Heart right ventricle (tissue), 16 donors: Measurements from ENCODE around the gene COG2. TPM values are rescaled to one million over a fixed set of nuclear protein-coding genes. Genes with fewer than 3 reads are reported as not detected.
A peak's percentile ranks its signal among the peaks of the same experiment; 100 is the strongest.
"Not testable (repeated sequence)": the region's sequence is repeated elsewhere in the genome, so short reads cannot be mapped to it uniquely, and the experiment has no call there.

Experiments
- ATAC-seq, 8 donors: fragments of 200-7000 bp; cut with Tn5 transposase; one replicate each; pipeline ENCODE4 v1.9.1; 2020; ENCODE audit warnings: mild to moderate bottlenecking in 8 of 8, moderate library complexity in 8 of 8, moderate number of reproducible peaks in 1 of 8
- DNase-seq, 2 donors: peaks; one replicate each; pipeline ENCODE4 v3.0.0-alpha.2; 2020
- H3K27ac ChIP-seq, 10 donors: fragments of 200-600 bp; sonication (generic) in 2 of 10; one replicate each; pipeline versions ENCODE4 v1.5.0 to v1.8.0; 2020 to 2022; ENCODE audit warnings: mild to moderate bottlenecking in 3 of 10
- H3K27me3 ChIP-seq, 7 donors: fragments of 200-600 bp; one replicate each; pipeline ENCODE4 v1.8.0; 2021 to 2022; ENCODE audit warnings: mild to moderate bottlenecking in 2 of 7
- H3K36me3 ChIP-seq, 9 donors: fragments of 200-600 bp; sonication (generic) in 1 of 9; one replicate each; pipeline versions ENCODE4 v1.5.0 to v1.8.0; 2020 to 2022; ENCODE audit warnings: mild to moderate bottlenecking in 2 of 9
- H3K4me1 ChIP-seq, 9 donors: fragments of 200-600 bp; sonication (generic) in 1 of 9; one replicate each; pipeline versions ENCODE4 v1.5.0 to v1.8.0; 2020 to 2022; ENCODE audit warnings: mild to moderate bottlenecking in 4 of 9
- H3K4me3 ChIP-seq, 10 donors: fragments of 200-600 bp; sonication (generic) in 2 of 10; one replicate each; pipeline versions ENCODE4 v1.5.0 to v1.8.0; 2020 to 2022; ENCODE audit warnings: mild to moderate bottlenecking in 7 of 10, moderate library complexity in 2 of 10
- H3K9me3 ChIP-seq, 11 donors: fragments of 200-600 bp in 10 of 11; sonication (generic) in 2 of 11; one replicate each; pipeline versions ENCODE4 v1.5.0 to v1.8.0; 2013 to 2022; ENCODE audit warnings: mild to moderate bottlenecking in 2 of 11, control low read depth in 1 of 11, moderate library complexity in 1 of 11
- CTCF ChIP-seq, 9 donors: fragments of 200-600 bp; sonication (generic) in 2 of 9; IDR thresholded peaks; one replicate each; pipeline versions ENCODE4 v1.5.0 to v1.8.0; 2021 to 2022; ENCODE audit warnings: antibody characterized with exemption in 9 of 9, mild to moderate bottlenecking in 5 of 9, moderate library complexity in 1 of 9
- WGBS, 2 donors: extraction: QIAGEN DNeasy Blood & Tissue Kit; methylation state at CpG; one replicate each; pipeline ENCODE4 v1.1.7; 2013; ENCODE audit warnings: inconsistent platforms in 1 of 2; 5-methylcytosine and 5-hydroxymethylcytosine counted together
- intact Hi-C, 10 donors: fragments of 100-400 bp; cut with DNase I; formaldehyde crosslinking; loops; one replicate each; pipeline versions ENCODE4 v1.11.1 to v1.14.2; 2022
- polyA plus RNA-seq, 2 donors: library from polyadenylated mRNA; stranded (reverse); fragments of 200-250 nt; gene quantifications; one replicate each; pipeline ENCODE4 v1.2.3, GENCODE V29; 2013
- total RNA-seq, 10 donors: library from RNA; stranded (reverse); fragmentation: NEBNext Ultra II Directional in 3 of 10; extraction: Animal tissue kit (Norgen Biotek cat#: 25700) in 3 of 10; gene quantifications; one replicate each; pipeline versions ENCODE4 v1.2.1 to v1.2.4, GENCODE V29; 2021 to 2023
- donor health status: Arrhythmogenic right ventricular cardiomyopathy.
- donor health status: ischemic (EF 13 %, LVEDD 7.1; RV severe dilation, severe dysfunction).
- donor health status: healthy with polysubstance abuse.
- donor health status: DM: no; HTN: yes; CAD: no.
- donor health status: DM: no; HTN: no; CAD: no.
- donor health status: ischemic (EF 25% LVEDD 6.9; RV normal size, moderate dysfunction).
- donor health status: ischemic (EF 25% LVEDD 5.7; RV mildly dilated, moderate dysfunction).
- donor health status: healthy.
- donor health status: DM: yes; HTN: yes; CAD: no.
- donor health status: Ischemic cardiomyopathy.
- donor health status: ischemic (EF 35%, LVEDD 5.7; RV mildly dilated, moderate dysfunction).
- donor health status: nonischemic (EF 11% LVEDD 7.7; RV severe dilation, severe dysfunction).
- donor health status: DM: yes; HTN: yes; CAD: no.
- donor health status: PGD.
- donor health status: ischemic (EF 29% LVEDD 5.4; RV normal size, mild dysfunction).
- donor health status: nonischemic (EF 23%, LVEDD 6.1; RV moderate dilation, normal function).

COG2 gene
- total and polyA plus RNA-seq, 12 donors: 7.5 to 36.5 (median 24.6) TPM

GRCh38 chr1:230713915-230714764 lies 71.9 kb downstream of the COG2 start, which contains the start of gene AGT:
AGT (minus strand) TSS chr1:230714122; CDS start chr1:230710823, 3,299 bp downstream.
- intact Hi-C loops: loop anchor here in 3 of 10 donors (5.0 kb wide), 2 partner anchors 38 to 58 kb away; no protein-coding TSS in a partner anchor
- peak within 1 kb of the TSS; percentile 66 to 89 (median 76) for H3K27ac ChIP-seq

GRCh38 chr1:230715510-230715909 lies 73.2 kb downstream of the COG2 start:
- Histone ChIP-seq H3K27ac (peak overlapping the region in 3 of 10 donors; percentile 27 to 89 (median 74)), H3K9me3 (no peaks in the 10 kb centered on the region), H3K36me3 (peaks cover 0 to under 1% (median 0%) of the 10 kb centered on the region in 9 donors), H3K4me3 (no peak overlapping the region), H3K27me3 (no peaks in the 10 kb centered on the region), H3K4me1 (peaks cover 0 to 41% (median 13%) of the 10 kb centered on the region in 9 donors)
- intact Hi-C loops: no loop called here
- ATAC-seq: no peak
- no peak for TF ChIP-seq CTCF (IDR thresholded peaks at IDR 0.05)
- WGBS, 2 donors: 93 to 95% methylated on average over 3 of the region's 3 CpGs
- no peak for DNase-seq

More at GRCh38 chr1:230713915-230714764, 71.9 kb downstream of the COG2 start, which contains the start of gene AGT:
- Histone ChIP-seq H3K36me3 (peaks cover 0 to 13% (median 0%) of the 10 kb centered on the region in 9 donors), H3K4me1 (peaks cover 0 to 55% (median 13%) of the 10 kb centered on the region in 9 donors), H3K9me3 (no peaks in the 10 kb centered on the region), H3K27me3 (no peaks in the 10 kb centered on the region), H3K4me3 (peak within 1 kb of the TSS in 9 of 10 donors; percentile 26 to 63 (median 55))
- ATAC-seq (peak; percentile 89 to 98 (median 95)), DNase-seq (peak; percentile 80 to 84)
- TF ChIP-seq CTCF (IDR thresholded peaks at IDR 0.05): no peak
- 18 to 21% methylated on average over 24 of the region's 24 CpGs for WGBS, 2 donors

- DNase-seq, H3K36me3 ChIP-seq, H3K9me3 ChIP-seq, H3K27ac ChIP-seq, H3K4me3 ChIP-seq, H3K27me3 ChIP-seq, intact Hi-C loops, ATAC-seq: not testable (repeated sequence)
- WGBS, 2 donors: 67 to 72% methylated on average over 3 of the region's 3 CpGs
- peaks cover 0 to 33% (median 13%) of the 10 kb centered on the region in 9 donors for H3K4me1 ChIP-seq
Measured at GRCh38 chr1:230716453-230716852, 74.2 kb downstream of the COG2 start.

DNA sequence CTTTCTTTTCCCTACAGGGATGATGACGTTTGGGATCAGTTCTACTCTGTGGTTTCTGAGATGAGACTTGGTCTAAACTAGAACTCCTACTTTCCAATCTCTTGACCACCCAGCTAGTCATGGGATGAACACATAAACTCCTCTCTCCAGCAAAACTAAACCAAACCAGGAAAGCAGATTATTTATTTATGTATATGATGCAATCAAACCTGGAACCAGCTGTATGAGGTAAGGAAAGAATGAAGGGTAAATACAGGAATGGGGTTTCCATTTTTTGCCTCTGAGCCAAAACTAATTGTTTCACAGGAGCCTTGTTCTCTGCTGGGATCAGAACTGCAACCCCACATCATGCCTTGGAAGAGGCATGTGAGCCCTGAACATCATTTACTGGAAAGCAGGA lies 75.0 kb downstream of the COG2 start:
- WGBS, 2 donors: 76 to 77% methylated on average over 1 of the region's 1 CpG

DNA sequence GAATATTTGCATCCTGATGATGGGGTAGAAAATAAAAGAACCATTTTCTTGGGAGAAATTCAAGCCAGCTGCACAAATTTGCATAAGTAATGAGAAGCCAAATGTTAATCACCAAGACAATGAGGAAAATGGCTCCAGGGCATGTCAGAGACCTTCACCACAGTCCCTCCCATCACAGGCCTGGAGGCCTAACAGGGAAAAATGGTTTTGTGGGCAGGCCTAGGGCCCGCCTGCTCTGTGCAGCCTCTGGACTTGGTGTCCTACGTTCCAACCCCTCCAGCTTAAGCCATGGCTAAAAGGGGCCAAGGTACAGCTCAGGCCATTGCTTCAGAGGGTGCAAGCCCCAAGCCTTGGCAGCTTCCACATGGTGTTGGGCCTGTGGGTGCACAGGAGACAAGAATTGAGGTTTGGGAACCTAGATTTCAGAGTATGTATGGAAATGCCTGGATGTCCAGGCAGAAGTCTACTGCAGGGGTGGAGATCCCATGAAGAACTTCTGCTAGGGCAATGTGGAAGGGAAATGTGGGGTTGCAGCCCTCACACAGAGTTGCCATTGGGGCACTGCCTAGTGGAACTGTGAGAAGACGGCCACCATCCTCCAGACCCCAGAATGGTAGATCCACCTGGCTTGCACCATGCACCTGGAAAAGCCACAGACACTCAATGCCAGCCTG lies 79.7 kb downstream of the COG2 start:
- H3K4me3 ChIP-seq, H3K9me3 ChIP-seq, H3K27ac ChIP-seq, DNase-seq, intact Hi-C loops, ATAC-seq, H3K36me3 ChIP-seq, H3K27me3 ChIP-seq: not testable (repeated sequence)
- WGBS, 2 donors: 94% methylated on average over 3 of the region's 3 CpGs
- H3K4me1 ChIP-seq: peaks cover 0 to 32% (median 0%) of the 10 kb centered on the region in 9 donors

More for the DNA sequence above, 75.0 kb downstream of the COG2 start:
- Histone ChIP-seq H3K27ac (no peak overlapping the region), H3K27me3 (no peaks in the 10 kb centered on the region), H3K4me3 (no peak overlapping the region), H3K36me3 (no peaks in the 10 kb centered on the region), H3K9me3 (peaks cover 0 to 6% (median 0%) of the 10 kb centered on the region in 11 donors), H3K4me1 (peaks cover 0 to 28% (median 13%) of the 10 kb centered on the region in 9 donors)
- intact Hi-C loops: no loop called here
- DNase-seq (no peak), ATAC-seq (no peak)
- no peak for TF ChIP-seq CTCF (IDR thresholded peaks at IDR 0.05)
